Osteoblast (primary cell): ENCODE data around the gene THPO. TPM values are rescaled to one million over a fixed set of nuclear protein-coding genes. Genes with fewer than 3 reads are reported as not detected.

ENCODE experiments used
- DNase-seq: peaks from one replicate; pipeline ENCODE4 v3.0.0; 2011; ENCODE audit warnings: low spot score, mixed read lengths; ENCODE audit not compliant: insufficient read length; ENCODE audit errors: missing footprints
- H2AFZ ChIP-seq: 2 replicates; pipeline ENCODE4 v1.6.0; 2011; ENCODE audit warnings: mild to moderate bottlenecking, low read length
- H3K27ac ChIP-seq: 2 replicates; pipeline ENCODE4 v1.5.1; 2011; ENCODE audit warnings: mild to moderate bottlenecking, low read depth, low read length, moderate library complexity
- H3K27me3 ChIP-seq: 2 replicates; pipeline ENCODE4 v1.6.0; 2012; ENCODE audit warnings: mild to moderate bottlenecking, control low read depth, inconsistent platforms, low read length, moderate library complexity; ENCODE audit not compliant: insufficient read depth
- H3K36me3 ChIP-seq: 2 replicates; pipeline ENCODE4 v1.5.1; 2011; ENCODE audit warnings: mild to moderate bottlenecking, low read length, control low read depth, moderate library complexity; ENCODE audit not compliant: insufficient read depth
- H3K4me1 ChIP-seq: 2 replicates; pipeline ENCODE4 v1.5.1; 2011; ENCODE audit warnings: mild to moderate bottlenecking, low read length, control low read depth, moderate library complexity; ENCODE audit not compliant: insufficient read depth
- H3K4me2 ChIP-seq: 2 replicates; pipeline ENCODE4 v1.6.0; 2011; ENCODE audit warnings: mild to moderate bottlenecking, low read length; ENCODE audit not compliant: insufficient read depth
- H3K4me3 ChIP-seq: fragments of 200-600 bp; sonication (generic); 3 replicates; pipeline ENCODE4 v1.5.1; 2012; ENCODE audit warnings: mild to moderate bottlenecking, low read length, inconsistent platforms; ENCODE audit not compliant: insufficient read depth
- H3K79me2 ChIP-seq: 2 replicates; pipeline ENCODE4 v1.6.0; 2012; ENCODE audit warnings: mild to moderate bottlenecking, low read length, control low read depth, inconsistent platforms; ENCODE audit not compliant: insufficient read depth
- H3K9me3 ChIP-seq: 2 replicates; pipeline ENCODE4 v1.5.1; 2011; ENCODE audit warnings: low read depth, low read length, control low read depth
- H4K20me1 ChIP-seq: 2 replicates; pipeline ENCODE4 v1.6.0; 2012; ENCODE audit warnings: mild to moderate bottlenecking, low read length, control low read depth; ENCODE audit not compliant: insufficient read depth
- total RNA-seq: library from RNA; depleted of rRNA; stranded (reverse); fragments of >200 nt; gene quantifications from 2 replicates; pipeline ENCODE4 v1.2.3, GENCODE V29; 2012
- TF ChIP-seq, protein P1 (sequence below): IDR thresholded peaks from 2 replicates; pipeline ENCODE4 v1.5.1; 2011; ENCODE audit warnings: mild to moderate bottlenecking, low read depth, low read length, moderate library complexity; ENCODE audit errors: extremely low read depth

THPO gene
- total RNA-seq, 1 donor: not detected

DNA sequence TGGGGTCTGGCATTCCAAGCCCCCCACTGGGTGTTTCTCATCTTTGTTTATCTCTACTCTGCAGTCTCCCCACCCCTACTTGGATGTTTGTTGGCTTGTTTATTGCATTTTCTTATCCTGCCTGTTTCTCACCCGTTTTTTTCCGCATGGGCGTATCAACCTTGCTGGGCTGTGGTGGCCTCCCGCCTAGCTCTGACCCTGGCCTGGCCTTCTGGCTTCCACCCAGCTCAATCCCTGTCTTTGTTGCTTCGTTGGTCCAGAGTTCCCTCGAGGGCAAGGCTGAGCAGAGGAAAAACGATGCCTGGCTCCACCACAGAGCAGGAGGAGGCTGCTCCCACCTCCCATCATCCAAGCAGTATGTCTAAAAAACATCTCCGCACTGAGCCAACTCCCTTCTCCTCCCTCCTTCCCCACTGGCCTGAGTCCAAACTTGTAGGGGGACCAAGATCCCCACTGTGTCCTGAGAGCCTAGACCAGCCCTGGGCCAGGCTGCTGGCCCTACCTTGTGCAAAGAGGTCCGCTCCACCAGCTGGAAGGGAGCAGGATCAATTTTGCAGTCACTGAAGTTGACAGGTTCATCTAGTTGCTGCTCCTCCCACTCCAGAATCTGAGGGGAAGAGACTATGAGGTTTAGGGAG, 26.4 kb downstream of the THPO start:
- H4K20me1 ChIP-seq: peaks cover 8% of the 10 kb centered on the region
- DNase-seq: peak; percentile 29
- TF ChIP-seq, protein P1, sequence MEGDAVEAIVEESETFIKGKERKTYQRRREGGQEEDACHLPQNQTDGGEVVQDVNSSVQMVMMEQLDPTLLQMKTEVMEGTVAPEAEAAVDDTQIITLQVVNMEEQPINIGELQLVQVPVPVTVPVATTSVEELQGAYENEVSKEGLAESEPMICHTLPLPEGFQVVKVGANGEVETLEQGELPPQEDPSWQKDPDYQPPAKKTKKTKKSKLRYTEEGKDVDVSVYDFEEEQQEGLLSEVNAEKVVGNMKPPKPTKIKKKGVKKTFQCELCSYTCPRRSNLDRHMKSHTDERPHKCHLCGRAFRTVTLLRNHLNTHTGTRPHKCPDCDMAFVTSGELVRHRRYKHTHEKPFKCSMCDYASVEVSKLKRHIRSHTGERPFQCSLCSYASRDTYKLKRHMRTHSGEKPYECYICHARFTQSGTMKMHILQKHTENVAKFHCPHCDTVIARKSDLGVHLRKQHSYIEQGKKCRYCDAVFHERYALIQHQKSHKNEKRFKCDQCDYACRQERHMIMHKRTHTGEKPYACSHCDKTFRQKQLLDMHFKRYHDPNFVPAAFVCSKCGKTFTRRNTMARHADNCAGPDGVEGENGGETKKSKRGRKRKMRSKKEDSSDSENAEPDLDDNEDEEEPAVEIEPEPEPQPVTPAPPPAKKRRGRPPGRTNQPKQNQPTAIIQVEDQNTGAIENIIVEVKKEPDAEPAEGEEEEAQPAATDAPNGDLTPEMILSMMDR: no peak
- peaks cover 3% of the 10 kb centered on the region for H3K36me3 ChIP-seq
- peaks cover 8% of the 10 kb centered on the region for H3K4me1 ChIP-seq
- no peaks in the 10 kb centered on the region for H3K27me3 ChIP-seq
- no peaks in the 10 kb centered on the region for H3K9me3 ChIP-seq
- H3K27ac ChIP-seq: no peak overlapping the region
- H3K4me2 ChIP-seq: no peak overlapping the region
- no peaks in the 10 kb centered on the region for H3K79me2 ChIP-seq
- H2AFZ ChIP-seq: no peak overlapping the region
- H3K4me3 ChIP-seq: no peak overlapping the region

DNA sequence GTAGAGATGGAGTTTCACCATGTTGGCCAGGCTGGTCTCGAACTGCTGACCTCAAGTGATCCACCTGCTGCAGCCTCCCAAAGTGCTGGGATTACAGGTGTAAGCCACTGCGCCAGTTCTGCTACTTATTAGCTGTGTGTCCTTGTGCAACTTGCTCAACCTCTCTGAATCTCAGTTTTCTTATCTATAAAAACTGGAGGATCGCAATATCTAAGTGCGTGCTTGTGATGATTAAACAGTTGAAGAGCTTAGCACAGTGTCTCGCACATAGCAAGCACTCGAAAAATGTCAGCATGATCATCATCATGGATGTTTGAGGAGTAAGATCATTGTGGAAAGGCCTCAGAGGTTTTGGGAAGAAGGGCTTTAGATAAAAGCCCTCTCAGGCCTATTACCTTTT, 27.4 kb downstream of the THPO start:
- peaks cover 8% of the 10 kb centered on the region for H4K20me1 ChIP-seq
- no peaks in the 10 kb centered on the region for H3K9me3 ChIP-seq
- H3K79me2 ChIP-seq: no peaks in the 10 kb centered on the region
- H3K4me2 ChIP-seq: no peak overlapping the region
- no peak overlapping the region for H3K27ac ChIP-seq
- H3K4me1 ChIP-seq: peaks cover 7% of the 10 kb centered on the region
- peak; percentile 42 for DNase-seq
- H3K4me3 ChIP-seq: no peak overlapping the region
- no peaks in the 10 kb centered on the region for H3K27me3 ChIP-seq
- H2AFZ ChIP-seq: no peak overlapping the region
- H3K36me3 ChIP-seq: peaks cover 3% of the 10 kb centered on the region
- TF ChIP-seq, protein P1: no peak

DNA sequence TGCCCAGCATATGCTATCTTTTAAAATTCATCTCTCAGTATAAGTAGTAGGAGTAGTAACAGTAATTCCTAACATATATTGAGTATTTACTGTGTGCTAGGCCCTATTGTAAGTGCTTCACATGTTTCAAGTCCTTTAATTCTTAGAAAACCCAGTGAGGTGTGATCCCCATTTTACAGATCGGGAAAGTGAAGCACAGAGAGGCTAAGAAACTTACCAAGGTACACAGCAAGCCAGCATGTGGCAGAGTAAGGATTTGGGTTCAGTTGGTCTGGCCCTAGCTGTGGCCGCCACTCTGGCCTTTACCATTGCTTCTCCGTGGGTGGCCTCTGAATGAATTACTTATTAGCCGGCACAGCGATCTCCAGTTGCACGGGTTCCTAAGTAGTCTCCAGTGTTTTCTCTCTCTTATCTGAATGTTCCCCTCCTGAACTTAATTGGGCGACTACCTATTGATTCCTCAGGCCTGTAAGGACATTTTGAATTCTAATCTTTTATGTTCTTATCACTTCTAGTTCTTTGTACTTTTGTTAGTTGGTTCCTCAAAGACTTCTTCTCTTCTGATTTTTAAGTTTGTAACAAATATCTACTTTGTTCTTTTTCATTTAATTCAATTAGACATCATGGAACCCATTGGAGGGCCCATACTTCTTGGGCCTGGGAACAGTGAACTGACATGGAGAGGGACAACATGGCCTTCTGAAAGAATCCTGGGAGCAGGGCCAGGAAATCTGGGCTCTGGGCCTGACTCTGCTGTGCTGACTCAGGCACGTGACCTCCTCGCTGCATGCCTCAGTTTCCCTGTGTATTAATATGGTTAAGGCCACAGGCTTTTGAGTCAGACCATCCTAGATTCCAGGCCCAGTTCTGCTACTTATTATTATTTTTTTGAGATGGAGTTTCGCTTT, 28.2 kb downstream of the THPO start:
- Histone ChIP-seq H2AFZ (no peak overlapping the region), H3K79me2 (no peaks in the 10 kb centered on the region)
- TF ChIP-seq, protein P1: no peak

DNA sequence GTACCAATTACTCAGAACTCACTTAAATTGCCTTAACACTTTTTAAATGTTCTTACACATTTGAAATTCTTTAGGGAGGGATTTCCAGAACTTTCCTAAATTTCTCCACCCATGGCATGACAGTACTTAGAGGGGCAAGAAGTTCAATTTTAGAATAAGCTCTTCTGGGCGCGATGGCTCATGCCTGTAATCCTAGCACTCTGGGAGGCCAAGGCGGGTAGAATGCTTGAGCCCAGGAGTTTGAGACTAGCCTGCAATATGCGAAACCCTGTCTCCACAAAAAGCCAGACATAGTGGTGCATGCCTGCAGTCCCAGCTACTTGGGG, 30.0 kb downstream of the THPO start:
- Histone ChIP-seq H4K20me1 (peaks cover 5% of the 10 kb centered on the region), H3K79me2 (no peaks in the 10 kb centered on the region), H3K27me3 (no peaks in the 10 kb centered on the region), H3K27ac (no peak overlapping the region), H3K36me3 (peaks cover 10% of the 10 kb centered on the region), H3K4me2 (no peak overlapping the region), H3K4me1 (peaks cover 6% of the 10 kb centered on the region), H3K9me3 (no peaks in the 10 kb centered on the region), H3K4me3 (no peak overlapping the region), H2AFZ (no peak overlapping the region)
- peak; percentile 13 for DNase-seq
- TF ChIP-seq, protein P1: no peak

More for the DNA sequence above, 28.2 kb downstream of the THPO start:
- H3K27me3 ChIP-seq: no peaks in the 10 kb centered on the region
- H3K4me1 ChIP-seq: peaks cover 6% of the 10 kb centered on the region
- H3K4me3 ChIP-seq: no peak overlapping the region
- no peak overlapping the region for H3K27ac ChIP-seq
- peak; percentile 89 for DNase-seq
- H3K9me3 ChIP-seq: no peaks in the 10 kb centered on the region
- peaks cover 3% of the 10 kb centered on the region for H3K36me3 ChIP-seq
- H4K20me1 ChIP-seq: peaks cover 4% of the 10 kb centered on the region
- no peak overlapping the region for H3K4me2 ChIP-seq
